Kidney epithelial cell (primary cell): Measurements from ENCODE around the gene ARPC1A. TPM values are rescaled to one million over a fixed set of nuclear protein-coding genes. Genes with fewer than 3 reads are reported as not detected.
"Not testable (repeated sequence)": the region's sequence is repeated elsewhere in the genome, so short reads cannot be mapped to it uniquely, and the experiment has no call there.

Experiments used
- DNase-seq: peaks from one replicate; pipeline ENCODE4 v3.0.0-alpha.2; 2010; ENCODE audit warnings: low read depth
- H3K27me3 ChIP-seq: 2 replicates; pipeline ENCODE4 v1.6.0; 2011; ENCODE audit warnings: low read length; ENCODE audit not compliant: control insufficient read depth, insufficient read depth
- H3K36me3 ChIP-seq: 2 replicates; pipeline ENCODE4 v1.5.1; 2011; ENCODE audit warnings: low read length; ENCODE audit not compliant: control insufficient read depth, insufficient read depth
- H3K4me3 ChIP-seq: 2 replicates; pipeline ENCODE4 v1.5.1; 2011; ENCODE audit warnings: low read depth, mild to moderate bottlenecking, control low read depth, low read length
- CTCF ChIP-seq: IDR thresholded peaks from 2 replicates; pipeline ENCODE4 v1.5.1; 2011; ENCODE audit warnings: mild to moderate bottlenecking, moderate library complexity, low read length, control low read depth, inconsistent platforms; ENCODE audit not compliant: insufficient read depth, poor library complexity, severe bottlenecking
- total RNA-seq: library from RNA; depleted of rRNA; stranded (reverse); fragments of >200 nt; gene quantifications from 2 replicates; pipeline ENCODE4 v1.2.3, GENCODE V29; 2015

The ARPC1A gene
- total RNA-seq, 1 donor from 2014 or later: 216 TPM

GRCh38 chr7:99325001-99325493 lies 651 bp upstream of the ARPC1A start:
- DNase-seq: no peak
- H3K27me3 ChIP-seq: no peaks in the 10 kb centered on the region
- H3K36me3 ChIP-seq: peaks cover 2% of the 10 kb centered on the region
- peak overlapping the region; percentile 86 for H3K4me3 ChIP-seq
- no peak for TF ChIP-seq CTCF

GRCh38 chr7:99326408-99326782 lies 697 bp downstream of the ARPC1A start:
- TF ChIP-seq CTCF: no peak
- Histone ChIP-seq H3K27me3 (no peaks in the 10 kb centered on the region), H3K36me3 (peaks cover 2% of the 10 kb centered on the region), H3K4me3 (peak overlapping the region; percentile 86)
- no peak for DNase-seq

GRCh38 chr7:99330314-99330961 lies 4.7 kb downstream of the ARPC1A start:
- not testable (repeated sequence) for H3K36me3 ChIP-seq, H3K4me3 ChIP-seq, H3K27me3 ChIP-seq
- peak; percentile 43 for DNase-seq

- peaks cover 1% of the 10 kb centered on the region for H3K36me3 ChIP-seq
- H3K27me3 ChIP-seq: no peaks in the 10 kb centered on the region
- H3K4me3 ChIP-seq: no peak overlapping the region
- no peak for TF ChIP-seq CTCF
- no peak for DNase-seq
Observed at GRCh38 chr7:99331002-99331401, 5.3 kb downstream of the ARPC1A start.

GRCh38 chr7:99339595-99339994 lies 13.9 kb downstream of the ARPC1A start:
- no peak for DNase-seq
- Histone ChIP-seq H3K4me3 (no peak overlapping the region), H3K36me3 (peaks cover 4% of the 10 kb centered on the region), H3K27me3 (no peaks in the 10 kb centered on the region)
- no peak for TF ChIP-seq CTCF

GRCh38 chr7:99340659-99341058 lies 15.0 kb downstream of the ARPC1A start:
- Histone ChIP-seq H3K4me3 (no peak overlapping the region), H3K36me3 (peaks cover 3% of the 10 kb centered on the region), H3K27me3 (no peaks in the 10 kb centered on the region)
- DNase-seq: no peak
- no peak for TF ChIP-seq CTCF
